ENCODE results near the gene PSG6. TPM values are rescaled to one million over a fixed set of nuclear protein-coding genes. Genes with fewer than 3 reads are reported as not detected.
"Not testable (repeated sequence)": the region's sequence is repeated elsewhere in the genome, so short reads cannot be mapped to it uniquely, and the experiment has no call there.

PSG6 gene
- total and polyA plus RNA-seq, 2 of the 4 experiments (the other 2 are of a cell fraction) = 0.18 TPM; not detected in 1

GRCh38 chr19:42881279-42881678 lies 36.4 kb downstream of the PSG6 start:
- Histone ChIP-seq H4K5ac (ENCODE audit: low read depth, low read length) (peak overlapping the region; percentile 48; the same call in 1 of the 2 replicates), H4K8ac (ENCODE audit: low read depth in 2 of 2, low read length in 2 of 2) (peak overlapping the region; percentile 48 to 80; a peak in 3 of 4 replicates), H3K9me1 (ENCODE audit: insufficient read depth, low read length) (peaks cover 11% of the 10 kb centered on the region; the same call in 1 of the 2 replicates), H2AK5ac (ENCODE audit: low read depth, low read length) (peak overlapping the region; percentile 89), H3K4ac (ENCODE audit: low read depth, low read length) (peak overlapping the region; percentile 74), H4K91ac (ENCODE audit: insufficient read depth, low read depth, low read length) (peak overlapping the region; percentile 8; the same call in 1 of the 2 replicates), H2BK120ac (ENCODE audit: low read depth, low read length) (peak overlapping the region; percentile 89), H2BK20ac (ENCODE audit: low read depth, low read length) (peak overlapping the region; percentile 43; the same call in 1 of the 2 replicates), H2BK5ac (ENCODE audit: low read depth, low read length, poor library complexity, severe bottlenecking) (peak overlapping the region; percentile 72)
- intact Hi-C loops (cut with micrococcal nuclease); H3K9me3 ChIP-seq (ENCODE audit: control insufficient read depth, insufficient read depth, low read length); ATAC-seq (ENCODE audit: low read depth); H3K9ac ChIP-seq (ENCODE audit: low read depth, low read length); H3K4me1 ChIP-seq (ENCODE audit: control insufficient read depth, insufficient read depth, low read length); H3K14ac ChIP-seq (replicated peaks; ENCODE audit: low read depth, low read length); H3K4me2 ChIP-seq (ENCODE audit: low read depth, low read length); H3K79me1 ChIP-seq (ENCODE audit: low read depth in 1 of 2, low read length in 2 of 2); in situ Hi-C loops (cut with MboI; ENCODE audit: low sequenced_read_pairs); H2AFZ ChIP-seq (replicated peaks; ENCODE audit: low read length, poor library complexity); dilution Hi-C loops (cut with HindIII; ENCODE audit: low sequenced_read_pairs, unreplicated experiment); CTCF ChIA-PET; H3K4me3 ChIP-seq (ENCODE audit: insufficient read depth, low read depth, low read length); H3K23ac ChIP-seq (ENCODE audit: low read depth, low read length); H3K36me3 ChIP-seq (ENCODE audit: control insufficient read depth, insufficient read depth, low read length); H3K27ac ChIP-seq (ENCODE audit: insufficient read depth, low read length); H4K20me1 ChIP-seq (ENCODE audit: insufficient read depth, low read length); BruUV-seq (replicated peaks); H3K18ac ChIP-seq (ENCODE audit: low read depth, low read length); H2BK15ac ChIP-seq (ENCODE audit: low read depth, low read length); POLR2A ChIA-PET (ENCODE audit: unreplicated experiment); H2AK9ac ChIP-seq (replicated peaks; ENCODE audit: low read depth, low read length, poor library complexity); H3K27me3 ChIP-seq (ENCODE audit: control insufficient read depth, insufficient read depth, low read length); H3K56ac ChIP-seq (ENCODE audit: extremely low read depth, insufficient read depth, low read length): not testable (repeated sequence)
- 73% methylated on average over 4 of the region's 8 CpGs; no CpG with 5 or more reads in 1 of the 2 experiments for WGBS, 2 experiments (ENCODE audit: extremely low coverage in 2 of 2, insufficient read length in 1 of 2)
- peak; percentile 40 for TF ChIP-seq SMC3 (IDR thresholded peaks at IDR 0.05; ENCODE audit: low read depth, low read length)
- peak; percentile 52 for TF ChIP-seq RAD21 (IDR thresholded peaks at IDR 0.05; ENCODE audit: low read length)
- peak; percentile 47 for TF ChIP-seq CTCF (conservative IDR thresholded peaks at IDR 0.05; ENCODE audit: low read depth, low read length)
- DNase-seq = peak; percentile 4

GRCh38 chr19:42880621-42881020 lies 37.1 kb downstream of the PSG6 start:
- DNase-seq; H3K56ac ChIP-seq (ENCODE audit: extremely low read depth, insufficient read depth, low read length); POLR2A ChIA-PET (ENCODE audit: unreplicated experiment); in situ Hi-C loops (cut with MboI; ENCODE audit: low sequenced_read_pairs); H2AFZ ChIP-seq (replicated peaks; ENCODE audit: low read length, poor library complexity); H3K36me3 ChIP-seq (ENCODE audit: control insufficient read depth, insufficient read depth, low read length); H4K20me1 ChIP-seq (ENCODE audit: insufficient read depth, low read length); H3K9me3 ChIP-seq (ENCODE audit: control insufficient read depth, insufficient read depth, low read length); intact Hi-C loops (cut with micrococcal nuclease); H3K9ac ChIP-seq (ENCODE audit: low read depth, low read length); H3K23ac ChIP-seq (ENCODE audit: low read depth, low read length); H3K4me2 ChIP-seq (ENCODE audit: low read depth, low read length); dilution Hi-C loops (cut with HindIII; ENCODE audit: low sequenced_read_pairs, unreplicated experiment); H3K27ac ChIP-seq (ENCODE audit: insufficient read depth, low read length); H3K27me3 ChIP-seq (ENCODE audit: control insufficient read depth, insufficient read depth, low read length); ATAC-seq (ENCODE audit: low read depth); H2AK9ac ChIP-seq (replicated peaks; ENCODE audit: low read depth, low read length, poor library complexity); BruUV-seq (replicated peaks); H3K79me1 ChIP-seq (ENCODE audit: low read depth in 1 of 2, low read length in 2 of 2); CTCF ChIA-PET; H2BK15ac ChIP-seq (ENCODE audit: low read depth, low read length); H3K4me3 ChIP-seq (ENCODE audit: insufficient read depth, low read depth, low read length): not testable (repeated sequence)
- H3K18ac ChIP-seq (ENCODE audit: low read depth, low read length) = peak overlapping the region; percentile 51; the same call in 1 of the 2 replicates
- WGBS, 2 experiments (ENCODE audit: extremely low coverage in 2 of 2, insufficient read length in 1 of 2) = 100% methylated on average over 3 of the region's 9 CpGs; no CpG with 5 or more reads in 1 of the 2 experiments
- peak overlapping the region; percentile 67 to 80; a peak in 3 of 4 replicates for H4K8ac ChIP-seq (ENCODE audit: low read depth in 2 of 2, low read length in 2 of 2)
- H3K4ac ChIP-seq (ENCODE audit: low read depth, low read length) = peak overlapping the region; percentile 41
- H2BK5ac ChIP-seq (ENCODE audit: low read depth, low read length, poor library complexity, severe bottlenecking) = peak overlapping the region; percentile 59
- H3K4me1 ChIP-seq (ENCODE audit: control insufficient read depth, insufficient read depth, low read length) = peaks cover 15% of the 10 kb centered on the region
- peak overlapping the region; percentile 53; the same call in 1 of the 2 replicates for H4K5ac ChIP-seq (ENCODE audit: low read depth, low read length)
- H3K9me1 ChIP-seq (ENCODE audit: insufficient read depth, low read length) = peaks cover 17% of the 10 kb centered on the region
- H2BK120ac ChIP-seq (ENCODE audit: low read depth, low read length) = peak overlapping the region; percentile 99
- H2BK20ac ChIP-seq (ENCODE audit: low read depth, low read length) = peak overlapping the region; percentile 99
- H2AK5ac ChIP-seq (ENCODE audit: low read depth, low read length) = peak overlapping the region; percentile 66
- H4K91ac ChIP-seq (ENCODE audit: insufficient read depth, low read depth, low read length) = peak overlapping the region; percentile 70; the same call in 1 of the 2 replicates
- H3K14ac ChIP-seq (replicated peaks; ENCODE audit: low read depth, low read length) = 0 out of 2 replicates have a peak overlapping the region, but pooled peaks have one; percentile 9

All from IMR-90 (cell line).